HT1080 (cell line): ENCODE data around the gene FAM98B. TPM values are rescaled to one million over a fixed set of nuclear protein-coding genes. Genes with fewer than 3 reads are reported as not detected.
"Not testable (repeated sequence)": the region's sequence is repeated elsewhere in the genome, so short reads cannot be mapped to it uniquely, and the experiment has no call there.

ENCODE experiments used
- DNase-seq: peaks from one replicate; pipeline ENCODE4 v3.0.0-alpha.2; 2015; ENCODE audit warnings: low read depth
- polyA plus RNA-seq, 2 experiments: library from polyadenylated mRNA; depleted of rRNA; stranded (reverse); fragments of >200 nt; gene quantifications; 2 replicates each; pipeline ENCODE4 v1.2.3, GENCODE V29; 2015
- total RNA-seq: library from RNA; depleted of rRNA; stranded (reverse); fragments of >200 nt; shearing (Covaris generic); gene quantifications from 2 replicates; pipeline ENCODE4 v1.2.3, GENCODE V29; 2014; rRNA removed

Gene FAM98B
- 9.9 and 14.0 TPM in 2 replicates for total RNA-seq
- polyA plus RNA-seq (2015; cell fraction: cytosol; rRNA removed): 20.6 and 23.4 TPM in 2 replicates
- polyA plus RNA-seq (2015; cell fraction: nucleus; rRNA removed): 19.7 and 21.2 TPM in 2 replicates

DNA sequence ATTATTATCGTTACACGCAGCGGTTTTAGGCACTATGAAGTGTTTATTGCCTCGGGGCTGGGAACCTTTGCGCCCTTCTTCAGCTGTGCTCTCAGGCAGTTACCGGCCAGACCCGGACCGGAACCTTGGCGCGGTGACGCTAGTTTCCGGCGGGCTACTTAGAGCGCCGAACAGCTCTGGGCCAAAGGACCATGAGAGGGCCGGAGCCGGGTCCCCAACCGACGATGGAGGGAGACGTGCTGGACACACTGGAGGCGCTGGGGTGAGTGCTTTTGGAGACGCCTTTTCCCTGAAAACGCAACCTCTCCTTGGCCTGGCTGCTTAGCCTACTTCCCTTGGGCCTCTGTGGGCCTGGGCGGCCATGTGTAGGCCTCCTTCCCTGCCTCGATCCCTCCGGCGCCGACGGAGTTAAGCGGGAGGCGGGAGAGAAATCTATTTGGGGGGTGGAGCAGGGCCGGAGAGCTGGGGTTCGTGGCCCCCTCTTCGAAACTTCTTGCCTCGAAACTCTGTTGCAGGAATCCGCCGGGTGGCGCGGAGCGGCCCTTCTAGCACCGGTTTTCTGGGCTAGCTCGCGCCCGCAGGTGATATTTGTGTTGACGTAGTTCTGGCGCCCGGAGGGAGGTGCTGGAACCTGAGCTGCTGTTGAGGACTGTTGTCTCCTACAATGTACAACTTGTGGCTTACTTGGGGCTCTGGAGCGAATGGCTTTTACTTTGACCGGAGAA lies at the start of gene FAM98B:
FAM98B (plus strand) TSS at position 157 of the 725 bp plus-strand sequence; CDS start at position 192, 35 bp downstream.
- peak; percentile 76 for DNase-seq

DNA sequence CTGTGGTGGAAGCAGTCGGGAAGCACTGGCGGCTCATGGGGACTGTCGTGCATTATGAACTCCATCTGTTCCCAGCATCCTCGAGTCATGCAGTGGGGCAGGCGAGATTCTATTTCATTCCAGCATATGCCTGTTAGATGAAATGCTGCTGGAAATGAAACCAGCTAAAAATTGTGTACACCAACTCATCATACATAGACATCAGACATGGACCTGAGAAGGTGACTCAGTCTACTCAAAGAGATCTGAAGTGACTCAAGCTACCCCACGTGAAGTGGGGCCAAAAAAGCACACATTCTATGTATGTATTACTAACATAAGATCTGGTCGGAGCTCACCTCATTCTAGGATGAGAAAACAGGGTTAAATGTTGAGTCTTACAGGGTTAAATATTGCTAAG lies 47.5 kb upstream of the FAM98B start:
- no peak for DNase-seq

DNA sequence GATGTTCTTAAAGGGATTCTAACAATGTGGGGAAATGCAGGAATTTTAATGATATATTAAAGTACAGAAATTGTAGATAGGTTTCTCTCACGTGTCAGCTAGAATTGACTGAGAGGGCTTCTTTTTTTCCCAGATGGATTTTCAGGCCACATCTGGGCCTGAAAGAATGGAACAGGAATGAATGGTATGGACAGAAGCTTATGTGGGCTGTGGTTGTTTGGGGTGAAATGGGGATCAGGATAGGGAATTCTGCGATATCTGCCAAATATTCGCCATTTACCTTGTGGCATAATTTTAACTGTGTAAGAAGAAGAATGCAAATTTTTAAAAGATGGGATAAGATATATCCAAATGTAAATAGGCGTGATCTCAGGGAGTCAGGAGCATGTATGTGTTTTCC lies 45.4 kb upstream of the FAM98B start:
- no peak for DNase-seq

GRCh38 chr15:38411902-38412301 lies 42.0 kb upstream of the FAM98B start:
- no peak for DNase-seq

GRCh38 chr15:38412466-38412865 lies 41.5 kb upstream of the FAM98B start:
- no peak for DNase-seq

DNA sequence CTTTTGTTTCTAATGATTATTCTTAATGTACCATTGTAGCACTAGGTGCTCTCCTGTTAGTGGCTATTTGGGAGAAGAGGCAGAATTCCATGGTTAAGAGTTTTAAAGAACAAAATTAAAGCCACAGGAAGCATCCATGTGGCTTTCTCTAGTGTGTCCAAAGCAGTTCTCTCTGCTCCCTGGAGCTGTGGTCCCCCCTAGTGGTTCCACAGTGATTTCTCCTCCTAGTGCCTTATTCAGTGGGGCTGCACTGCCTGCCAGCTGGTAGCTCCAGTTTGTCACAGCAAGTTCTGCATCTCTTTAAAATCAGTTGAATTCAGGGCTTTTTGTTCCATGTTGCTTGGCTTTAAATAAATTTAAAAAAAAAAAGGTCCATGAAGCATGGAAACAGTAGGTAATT lies 39.6 kb upstream of the FAM98B start:
- peak; percentile 59 for DNase-seq

GRCh38 chr15:38421069-38421690 lies 32.7 kb upstream of the FAM98B start:
- DNase-seq: no peak

DNA sequence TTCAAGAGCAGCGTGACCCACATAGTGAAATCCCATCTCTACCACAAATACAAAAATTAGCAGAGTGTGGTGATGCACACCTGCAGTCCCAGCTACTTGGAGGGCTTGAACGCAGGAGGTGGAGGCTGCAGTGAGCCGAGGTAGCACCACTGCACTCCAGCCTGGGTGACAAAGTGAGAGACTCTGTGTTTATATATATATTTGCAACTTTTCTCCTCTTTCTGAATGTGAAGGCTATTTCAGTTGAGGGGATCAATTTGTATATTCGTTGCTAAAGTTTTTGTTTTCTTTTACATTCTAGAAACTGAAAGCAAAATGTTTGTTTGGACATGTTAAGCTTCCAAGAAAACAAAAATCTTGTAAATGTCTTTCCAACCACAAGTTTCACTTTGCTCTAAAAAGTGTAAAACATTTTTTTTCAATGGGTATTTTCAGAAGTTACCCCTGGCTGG lies 29.8 kb upstream of the FAM98B start:
- DNase-seq: no peak

DNA sequence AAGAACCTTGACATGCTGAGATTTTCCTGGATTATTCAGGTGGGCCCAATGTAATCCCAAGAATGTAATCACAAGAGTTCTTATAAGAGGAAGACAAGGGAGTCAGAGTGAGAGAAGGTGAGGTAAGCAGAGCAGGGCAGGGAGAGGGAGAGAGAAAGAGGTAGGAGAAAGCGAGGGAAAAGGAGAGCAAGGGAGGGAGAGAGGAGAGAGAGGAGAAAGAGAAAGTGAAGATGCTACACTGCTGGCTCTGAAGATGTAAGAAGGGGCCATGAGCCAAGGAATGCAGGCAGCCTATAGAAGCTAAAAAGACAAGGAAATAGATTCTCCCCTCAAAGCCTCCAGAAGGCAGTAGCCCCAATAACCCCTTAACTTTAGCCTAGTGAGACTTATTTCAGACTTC lies 28.7 kb upstream of the FAM98B start:
- no peak for DNase-seq

DNA sequence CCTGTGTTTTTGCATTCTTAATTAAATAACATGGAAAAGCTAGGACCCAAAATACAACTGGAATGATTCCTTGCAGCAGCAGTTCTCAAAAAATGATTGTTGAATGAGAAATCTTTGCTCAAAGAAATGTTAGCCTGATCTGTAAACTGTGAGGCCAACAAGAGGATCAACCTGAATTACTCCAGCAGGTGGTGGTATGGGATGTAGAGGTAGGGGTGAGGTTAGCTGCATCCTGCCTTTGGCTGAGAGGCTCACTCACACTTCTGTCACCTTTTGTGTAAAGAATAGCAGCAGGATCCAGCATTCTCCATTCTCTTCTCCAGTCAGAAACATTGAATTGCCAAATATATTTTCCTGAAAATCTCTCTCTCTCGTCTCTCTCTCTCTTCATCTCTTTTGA lies 26.5 kb upstream of the FAM98B start:
- no peak for DNase-seq

GRCh38 chr15:38430106-38430760 lies 23.7 kb upstream of the FAM98B start:
- DNase-seq: no peak

- no peak for DNase-seq
These were observed 16.9 kb upstream of the FAM98B start for GRCh38 chr15:38436993-38437392.

DNA sequence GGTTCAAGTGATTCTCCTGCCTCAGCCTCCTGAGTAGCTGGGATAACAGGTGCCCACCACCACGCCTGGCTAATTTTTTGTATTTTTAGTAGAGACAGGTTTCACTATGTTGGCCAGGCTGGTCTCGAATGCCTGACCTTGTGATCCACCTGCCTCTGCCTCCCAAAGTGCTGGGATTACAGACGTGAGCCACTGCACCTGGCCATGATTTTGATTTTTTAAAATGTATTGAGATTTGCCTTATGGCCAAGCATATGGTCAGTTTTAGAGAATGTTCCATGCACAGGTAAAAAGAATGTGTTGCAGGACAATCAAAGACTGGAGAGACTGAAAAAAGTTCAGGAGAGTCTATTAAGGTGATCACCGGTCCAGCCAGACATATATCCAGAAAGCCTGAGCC lies 16.3 kb upstream of the FAM98B start:
- DNase-seq: not testable (repeated sequence)

DNA sequence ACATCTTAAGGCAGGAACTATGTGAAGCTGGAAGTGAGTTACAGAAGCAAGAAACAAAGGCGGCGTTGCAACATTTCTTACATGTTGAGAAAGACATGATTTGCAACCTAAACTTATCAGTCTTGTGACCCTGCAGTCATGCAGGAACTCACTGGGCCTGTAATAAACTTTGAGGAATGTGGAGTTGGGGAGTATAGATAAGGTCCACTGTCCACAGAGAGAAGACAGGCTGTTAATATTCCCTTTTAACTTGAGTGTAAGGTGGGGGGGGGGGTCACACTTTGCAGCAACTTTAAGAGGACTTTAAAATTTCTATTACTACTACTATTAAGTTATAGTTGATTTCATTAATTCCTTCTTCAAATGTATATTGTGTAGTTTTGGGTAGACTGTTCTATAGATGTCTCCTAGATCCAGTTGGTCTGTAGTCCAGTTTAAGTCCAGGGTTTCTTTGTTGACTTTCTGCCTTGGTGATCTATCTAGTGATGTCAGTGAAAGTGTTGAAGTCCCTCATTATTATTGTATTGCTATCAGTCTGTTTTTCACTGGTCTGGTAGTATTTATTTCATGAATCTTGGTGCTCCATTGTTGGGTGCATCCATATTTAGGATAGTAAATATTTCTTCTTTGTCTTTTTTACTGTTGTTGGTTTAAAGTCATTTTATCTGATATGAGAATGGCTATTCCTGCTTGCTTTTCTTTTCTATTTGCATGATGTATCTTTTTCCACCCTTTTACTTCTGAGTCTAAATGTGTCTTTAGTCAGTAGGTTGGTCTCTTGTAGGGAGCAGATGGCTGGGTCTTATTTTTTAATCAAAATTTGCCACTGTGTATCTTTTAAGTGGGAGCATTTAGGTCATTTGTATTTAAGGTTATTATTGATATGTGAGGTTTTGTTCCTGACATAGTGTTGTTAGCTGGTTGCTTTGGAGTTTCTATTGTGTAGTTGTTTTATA lies 15.6 kb upstream of the FAM98B start:
- no peak for DNase-seq

DNA sequence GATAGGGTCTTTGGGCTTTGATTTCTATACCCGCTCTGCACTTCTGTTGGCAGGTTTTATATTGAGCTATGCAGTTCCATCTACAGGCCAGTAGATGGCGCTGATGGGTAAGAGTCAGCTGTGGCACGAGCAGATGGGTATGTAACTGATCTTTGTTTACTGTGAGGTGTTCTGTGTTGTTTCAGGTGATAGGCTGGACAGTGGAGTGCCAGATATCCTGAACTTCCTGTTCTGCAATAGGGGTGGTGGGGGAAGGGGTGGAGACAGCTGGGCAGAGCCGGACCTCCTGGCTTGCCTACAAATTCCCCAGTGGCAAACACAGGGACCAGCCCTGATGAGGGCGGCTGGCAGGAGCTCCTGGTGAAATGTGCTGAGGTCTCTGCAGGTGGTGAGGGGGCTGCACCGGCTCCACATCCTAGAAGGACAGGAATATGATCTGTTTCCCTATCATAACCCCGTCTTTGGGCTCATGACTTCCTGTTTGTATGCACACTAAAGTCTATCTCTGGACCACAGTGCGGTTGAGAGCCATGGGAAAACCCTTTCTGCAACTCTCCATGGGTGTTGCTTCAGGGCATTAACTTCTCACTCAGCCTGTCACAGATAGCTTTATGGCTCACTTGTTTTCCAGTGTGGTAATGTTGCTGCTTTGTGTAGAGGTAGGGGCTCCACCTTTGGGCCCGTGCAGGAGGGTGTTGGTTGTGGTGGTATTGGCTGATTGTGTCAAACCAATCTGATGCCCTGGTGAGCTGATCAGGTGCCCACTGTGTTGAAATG lies 13.4 kb upstream of the FAM98B start:
- peak; percentile 57 for DNase-seq

GRCh38 chr15:38441130-38441519 lies 12.8 kb upstream of the FAM98B start:
- no peak for DNase-seq

GRCh38 chr15:38454696-38455090 lies 766 bp downstream of the FAM98B start:
- no peak for DNase-seq

GRCh38 chr15:38455092-38455491 lies 1.2 kb downstream of the FAM98B start:
- no peak for DNase-seq

DNA sequence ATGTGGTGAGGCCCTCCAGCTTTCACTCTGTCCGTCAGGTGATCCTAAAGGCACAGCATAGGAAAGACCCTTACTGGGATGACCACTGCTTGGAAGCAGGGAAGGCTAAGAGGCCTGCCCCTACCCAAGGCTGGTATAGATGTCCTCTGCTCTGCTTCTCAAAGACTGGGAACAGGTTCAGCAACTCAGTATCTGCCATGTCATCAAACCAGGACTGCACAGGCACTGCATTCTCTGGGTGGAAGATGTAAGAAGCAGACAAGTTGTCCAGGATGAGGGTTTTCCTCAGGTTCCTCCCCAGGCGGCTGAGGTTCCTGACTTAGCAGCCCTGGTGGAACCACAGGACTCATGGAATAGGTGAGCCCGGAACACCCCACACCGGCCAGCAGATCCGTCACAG lies 4.7 kb downstream of the FAM98B start:
- DNase-seq: no peak

- DNase-seq: no peak
These were observed 5.6 kb downstream of the FAM98B start for GRCh38 chr15:38459480-38459879.
